ENCODE results near the gene ADCY9. TPM values are rescaled to one million over a fixed set of nuclear protein-coding genes. Genes with fewer than 3 reads are reported as not detected.
A peak's percentile ranks its signal among the peaks of the same experiment; 100 is the strongest.

ADCY9 gene
- total RNA-seq, 8 experiments from 2014 or later = 4.9 to 17.4 (median 9.4) TPM

DNA sequence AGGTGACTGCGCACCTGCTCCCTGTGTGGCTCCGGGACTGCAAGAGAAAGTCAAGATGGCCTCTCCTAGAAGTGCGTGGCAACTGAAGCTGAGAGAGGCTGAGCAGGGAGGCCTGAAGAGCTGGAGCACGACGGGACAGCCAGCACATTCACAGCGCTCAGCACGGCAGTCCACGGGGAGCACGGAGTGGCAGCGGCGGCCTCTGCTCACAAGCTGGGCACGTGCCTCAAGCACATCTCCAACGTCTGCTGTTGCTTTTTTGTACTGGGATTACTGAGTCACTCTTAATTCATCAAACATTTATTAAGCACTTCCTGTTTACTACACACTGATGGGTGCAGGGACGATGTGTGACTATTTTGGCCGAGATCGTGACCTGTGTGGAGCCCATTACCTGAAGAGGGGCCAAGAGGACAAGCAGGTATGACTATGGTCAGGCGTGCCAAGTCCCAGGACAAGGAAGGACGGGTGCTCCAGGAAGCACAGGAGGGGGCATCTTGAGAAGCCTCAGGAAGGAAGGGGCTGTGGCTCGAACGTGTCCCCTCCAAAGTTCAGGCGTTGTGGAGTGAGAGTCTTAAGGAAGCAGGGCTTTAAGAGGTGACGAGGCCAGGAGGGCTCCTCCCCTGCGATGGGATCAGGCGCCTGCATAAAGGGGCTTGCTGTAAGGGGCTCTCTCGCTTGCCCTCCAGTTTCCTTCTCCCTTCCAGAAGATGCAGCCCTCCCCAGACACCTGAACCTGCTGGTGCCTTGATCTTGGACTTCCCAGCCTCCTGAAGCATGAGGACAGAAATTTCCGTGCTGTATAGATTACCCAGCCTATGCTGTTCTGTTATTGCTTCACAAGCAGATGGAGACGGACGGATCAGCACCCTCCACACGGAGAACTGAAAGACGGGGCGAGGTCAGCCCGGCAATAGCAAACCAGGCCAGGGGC, 105.8 kb downstream of the ADCY9 start:
- in situ Hi-C loops (cut with MboI; ENCODE audit: low pct_unique_long_range_greater_than_20kb in 2 of 9, low sequenced_read_pairs in 9 of 9, unreplicated experiment in 9 of 9) = loop anchor here in 1 of 9 experiments (25.0 kb wide), 1 partner anchor 102 kb away; the partner anchor contains the start of gene ADCY9

DNA sequence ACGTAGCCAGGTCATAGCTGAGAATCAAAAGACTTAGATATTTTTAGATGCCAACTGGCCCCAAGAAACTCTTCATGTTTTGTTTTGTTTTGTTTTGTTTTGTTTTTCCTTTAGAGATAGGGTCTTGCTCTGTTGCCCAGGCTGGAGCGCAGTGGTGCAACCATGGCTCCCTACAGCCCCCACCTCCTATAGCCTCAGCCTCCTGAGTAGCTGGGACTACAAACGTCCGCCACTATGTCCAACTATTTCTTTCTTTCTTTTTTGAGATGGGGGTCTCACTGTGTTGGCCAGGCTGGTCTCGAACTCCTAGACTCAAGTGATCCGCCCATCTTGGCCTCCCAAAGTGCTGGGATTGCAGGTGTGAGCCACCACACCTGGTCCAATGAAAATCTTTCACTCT, 107.1 kb downstream of the ADCY9 start:
- Histone ChIP-seq H3K27ac (no peak overlapping the region), H3K4me1 (replicated peaks in 1 of 2) (no peaks in the 10 kb centered on the region), H3K4me3 (no peak overlapping the region)
- in situ Hi-C loops (cut with MboI; ENCODE audit: low pct_unique_long_range_greater_than_20kb in 2 of 9, low sequenced_read_pairs in 9 of 9, unreplicated experiment in 9 of 9) = loop anchor here in 1 of 9 experiments (25.0 kb wide), 1 partner anchor 103 kb away; the partner anchor contains the start of gene ADCY9
- ATAC-seq (replicated peaks in 6 of 8) = no peak
- WGBS, 10 experiments = 80 to 100% (median 95%) methylated on average over 1 to 4 of the region's 6 CpGs; no CpG with 5 or more reads in 2 of the 10 experiments

More for the DNA sequence above, 105.8 kb downstream of the ADCY9 start:
- Histone ChIP-seq H3K4me3 (no peak overlapping the region), H3K4me1 (replicated peaks in 1 of 2) (peaks cover 0 to under 1% of the 10 kb centered on the region in 2 donors), H3K27ac (no peak overlapping the region)
- 47 to 96% (median 88%) methylated on average over 1 to 12 of the region's 32 CpGs; no CpG with 5 or more reads in 2 of the 10 experiments for WGBS, 10 experiments
- ATAC-seq (replicated peaks in 6 of 8) = no peak

DNA sequence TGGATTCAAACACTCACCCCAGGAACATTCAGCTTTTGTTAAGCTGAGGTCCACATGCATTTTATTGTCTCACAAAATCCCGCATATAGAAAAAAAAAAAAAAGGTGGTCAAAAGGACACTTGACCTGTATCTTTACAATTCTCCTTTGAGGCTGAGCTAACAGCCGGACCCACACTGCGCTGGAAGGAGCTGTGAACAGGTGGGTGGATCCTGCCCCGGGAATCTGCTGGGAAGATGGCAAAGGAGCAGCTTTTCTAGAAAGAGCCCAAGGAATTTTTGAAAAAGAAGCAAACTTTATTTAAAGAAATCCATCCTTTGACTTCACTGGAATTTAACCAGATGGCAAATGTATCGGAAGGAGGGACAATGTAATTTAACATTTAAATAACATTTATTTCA, 108.1 kb downstream of the ADCY9 start:
- no peak for ATAC-seq (replicated peaks in 6 of 8)
- no peaks in the 10 kb centered on the region for H3K4me1 ChIP-seq (replicated peaks in 1 of 2)
- H3K4me3 ChIP-seq = no peak overlapping the region
- WGBS, 10 experiments = 40 to 100% (median 80%) methylated on average over 1 to 5 of the region's 5 CpGs; no CpG with 5 or more reads in 3 of the 10 experiments
- in situ Hi-C loops (cut with MboI; ENCODE audit: low pct_unique_long_range_greater_than_20kb in 2 of 9, low sequenced_read_pairs in 9 of 9, unreplicated experiment in 9 of 9) = loop anchor here in 1 of 9 experiments (25.0 kb wide), 1 partner anchor 104 kb away; the partner anchor contains the start of gene ADCY9
- no peak overlapping the region for H3K27ac ChIP-seq

DNA sequence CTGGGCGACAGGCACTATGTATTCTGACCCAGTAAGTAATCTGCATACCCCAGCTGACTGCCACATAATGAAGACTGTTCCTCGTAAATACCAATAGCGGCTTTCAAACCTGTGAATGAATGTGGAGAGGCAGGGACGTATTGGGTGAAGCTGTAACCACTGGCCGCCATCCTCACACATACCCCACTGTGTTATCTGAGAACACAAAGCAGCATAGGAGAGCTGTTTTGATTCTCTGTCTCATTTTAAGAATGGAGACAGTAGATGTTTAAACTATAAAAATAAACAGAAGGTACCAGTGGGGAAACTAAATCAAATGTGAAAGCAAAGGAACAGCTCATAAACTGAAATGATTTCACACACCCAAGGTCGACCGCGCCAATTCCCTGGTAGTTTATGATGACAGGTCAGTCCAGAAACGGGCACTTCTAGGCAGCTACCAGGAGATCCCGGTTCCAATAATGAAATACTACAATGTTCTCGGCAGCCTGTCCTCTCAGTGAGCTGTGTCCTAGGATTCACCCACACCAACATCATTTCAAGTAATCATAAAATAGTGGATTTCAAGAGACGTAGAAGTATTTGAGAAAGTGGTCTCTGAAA, 109.7 kb downstream of the ADCY9 start:
- in situ Hi-C loops (cut with MboI; ENCODE audit: low pct_unique_long_range_greater_than_20kb in 2 of 9, low sequenced_read_pairs in 9 of 9, unreplicated experiment in 9 of 9) = loop anchor here in 1 of 9 experiments (25.0 kb wide), 1 partner anchor 106 kb away; the partner anchor contains the start of gene ADCY9
- Histone ChIP-seq H3K27ac (no peak overlapping the region), H3K4me3 (no peak overlapping the region), H3K4me1 (replicated peaks in 1 of 2) (no peaks in the 10 kb centered on the region)
- WGBS, 10 experiments = 65 to 100% (median 81%) methylated on average over 3 to 10 of the region's 12 CpGs; no CpG with 5 or more reads in 1 of the 10 experiments
- ATAC-seq (replicated peaks in 6 of 8) = peak in 3 of 8 experiments; percentile 33 to 87 (median 45)

DNA sequence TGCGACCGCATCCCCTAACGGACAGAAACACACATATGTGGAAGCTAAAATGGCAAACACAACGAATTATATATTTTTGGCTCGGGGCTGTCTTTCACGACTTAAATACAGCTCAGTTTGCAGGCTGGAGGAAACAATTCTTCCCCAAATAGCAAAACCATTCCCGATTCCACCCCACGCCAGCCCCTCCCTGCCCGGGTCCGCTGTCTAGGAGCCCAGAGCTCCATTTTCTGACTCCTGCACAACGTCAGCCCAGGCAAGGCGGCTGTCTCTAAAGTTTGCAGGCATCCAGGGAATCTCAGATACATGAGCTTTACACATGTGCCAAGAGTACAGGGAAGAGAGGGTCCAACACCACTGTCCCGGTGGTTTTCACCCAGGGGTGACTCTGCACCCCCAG, 110.5 kb downstream of the ADCY9 start:
- WGBS, 10 experiments = 60 to 100% (median 90%) methylated on average over 1 to 8 of the region's 13 CpGs; no CpG with 5 or more reads in 4 of the 10 experiments
- in situ Hi-C loops (cut with MboI; ENCODE audit: low pct_unique_long_range_greater_than_20kb in 2 of 9, low sequenced_read_pairs in 9 of 9, unreplicated experiment in 9 of 9) = loop anchor here in 1 of 9 experiments (25.0 kb wide), 1 partner anchor 107 kb away; the partner anchor contains the start of gene ADCY9
- Histone ChIP-seq H3K27ac (no peak overlapping the region), H3K4me3 (no peak overlapping the region), H3K4me1 (replicated peaks in 1 of 2) (no peaks in the 10 kb centered on the region)
- ATAC-seq (replicated peaks in 6 of 8) = no peak

DNA sequence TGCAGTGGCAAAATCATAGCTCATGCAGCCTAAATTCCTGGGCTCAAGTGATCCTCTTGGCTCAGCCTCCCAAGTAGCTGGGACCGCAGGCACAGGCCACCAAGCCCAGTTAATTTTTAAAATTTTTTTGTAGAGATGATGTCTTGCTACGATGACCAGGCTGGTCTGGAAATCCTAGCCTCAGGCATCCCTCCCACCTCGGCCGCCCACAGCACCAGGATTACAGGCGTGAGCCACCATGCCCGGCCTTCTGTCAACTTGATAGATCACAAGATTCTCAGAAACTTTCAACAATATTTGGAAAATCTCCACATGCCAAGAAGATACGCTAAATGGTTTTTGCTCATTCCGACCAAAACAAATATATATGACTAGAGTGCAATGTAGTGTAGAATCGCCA, 111.0 kb downstream of the ADCY9 start:
- Histone ChIP-seq H3K4me1 (replicated peaks in 1 of 2) (no peaks in the 10 kb centered on the region), H3K27ac (no peak overlapping the region), H3K4me3 (no peak overlapping the region)
- no peak for ATAC-seq (replicated peaks in 6 of 8)
- 86 to 100% (median 94%) methylated on average over 1 to 8 of the region's 9 CpGs; no CpG with 5 or more reads in 2 of the 10 experiments for WGBS, 10 experiments
- in situ Hi-C loops (cut with MboI; ENCODE audit: low pct_unique_long_range_greater_than_20kb in 2 of 9, low sequenced_read_pairs in 9 of 9, unreplicated experiment in 9 of 9) = loop anchor here in 1 of 9 experiments (25.0 kb wide), 1 partner anchor 107 kb away; the partner anchor contains the start of gene ADCY9

DNA sequence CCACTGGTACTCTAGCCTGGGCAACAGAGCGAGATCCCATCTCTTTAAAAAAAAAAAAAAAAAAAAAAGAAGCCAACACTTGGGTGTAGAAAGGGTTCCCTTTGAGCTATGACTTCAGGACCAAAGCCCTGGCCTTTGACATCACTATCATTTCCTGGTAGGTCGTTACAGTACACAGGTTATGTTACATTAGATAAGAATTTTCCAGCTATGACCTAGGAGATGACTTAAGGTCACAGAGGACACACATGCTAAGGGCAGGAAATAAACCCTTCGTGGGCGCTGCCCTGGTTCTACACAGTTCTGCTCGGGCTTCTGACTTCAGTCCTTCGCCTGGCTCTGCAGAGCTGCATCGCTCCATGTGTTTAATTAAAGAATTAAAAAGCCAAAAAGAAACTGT, 112.0 kb downstream of the ADCY9 start:
- Histone ChIP-seq H3K4me1 (replicated peaks in 1 of 2) (peaks cover 9% of the 10 kb centered on the region in 2 donors), H3K4me3 (no peak overlapping the region), H3K27ac (no peak overlapping the region)
- ATAC-seq (replicated peaks in 6 of 8) = no peak
- in situ Hi-C loops (cut with MboI; ENCODE audit: low pct_unique_long_range_greater_than_20kb in 2 of 9, low sequenced_read_pairs in 9 of 9, unreplicated experiment in 9 of 9) = loop anchor here in 1 of 9 experiments (25.0 kb wide), 1 partner anchor 108 kb away; the partner anchor contains the start of gene ADCY9
- WGBS, 10 experiments = 71 to 100% (median 96%) methylated on average over 1 to 7 of the region's 7 CpGs; no CpG with 5 or more reads in 4 of the 10 experiments

DNA sequence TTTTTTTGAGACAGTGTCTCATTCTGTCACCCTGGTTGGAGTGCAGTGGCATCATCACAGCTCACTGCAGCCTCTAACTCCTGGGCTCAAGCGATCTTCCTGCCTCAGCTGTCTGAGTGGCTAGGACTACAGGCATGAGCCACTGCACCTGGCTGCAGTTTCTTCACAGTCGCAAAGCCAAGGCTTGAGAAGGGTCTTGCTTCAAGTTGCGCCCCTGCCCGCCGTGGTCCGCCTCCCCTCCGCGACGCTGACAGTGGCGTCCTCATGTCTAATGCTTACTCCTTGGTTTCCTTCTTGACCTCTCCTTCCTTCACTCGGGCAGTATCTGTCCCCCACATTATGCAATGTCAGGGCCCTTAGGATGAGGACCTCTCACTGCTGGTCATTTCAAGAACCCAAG, 112.7 kb downstream of the ADCY9 start:
- in situ Hi-C loops (cut with MboI; ENCODE audit: low pct_unique_long_range_greater_than_20kb in 2 of 9, low sequenced_read_pairs in 9 of 9, unreplicated experiment in 9 of 9) = loop anchor here in 1 of 9 experiments (25.0 kb wide), 1 partner anchor 109 kb away; the partner anchor contains the start of gene ADCY9
- no peak for ATAC-seq (replicated peaks in 6 of 8)
- Histone ChIP-seq H3K27ac (no peak overlapping the region), H3K4me1 (replicated peaks in 1 of 2) (peaks cover 15% of the 10 kb centered on the region in 2 donors), H3K4me3 (no peak overlapping the region)
- 65 to 100% (median 95%) methylated on average over 1 to 11 of the region's 11 CpGs; no CpG with 5 or more reads in 2 of the 10 experiments for WGBS, 10 experiments

DNA sequence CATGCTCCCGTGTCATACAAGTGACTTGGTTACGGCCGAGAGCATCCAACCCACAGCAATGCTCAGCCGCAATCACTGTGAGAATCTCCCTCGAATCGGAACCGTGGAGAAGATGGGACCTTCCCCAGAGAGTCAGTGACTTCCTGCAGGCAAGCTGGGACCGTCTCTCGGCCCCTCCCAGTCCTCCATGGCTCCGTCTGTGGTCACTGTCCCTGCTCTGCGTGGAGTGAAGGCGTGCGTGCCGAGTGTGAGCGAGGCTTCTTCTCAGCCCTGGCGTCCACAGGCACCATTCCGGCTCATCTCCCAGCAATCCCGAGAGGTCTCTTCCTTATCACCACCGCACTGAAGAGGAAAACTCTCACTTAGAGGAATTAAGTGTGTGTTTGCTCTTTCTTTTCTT, 113.1 kb downstream of the ADCY9 start:
- H3K4me3 ChIP-seq = no peak overlapping the region
- H3K4me1 ChIP-seq (replicated peaks in 1 of 2) = peaks cover 15% of the 10 kb centered on the region in 2 donors
- ATAC-seq (replicated peaks in 6 of 8) = no peak
- in situ Hi-C loops (cut with MboI; ENCODE audit: low pct_unique_long_range_greater_than_20kb in 2 of 9, low sequenced_read_pairs in 9 of 9, unreplicated experiment in 9 of 9) = loop anchor here in 1 of 9 experiments (25.0 kb wide), 1 partner anchor 109 kb away; the partner anchor contains the start of gene ADCY9
- WGBS, 10 experiments = 80 to 100% (median 83%) methylated on average over 1 to 5 of the region's 19 CpGs; no CpG with 5 or more reads in 6 of the 10 experiments
- H3K27ac ChIP-seq = no peak overlapping the region

DNA sequence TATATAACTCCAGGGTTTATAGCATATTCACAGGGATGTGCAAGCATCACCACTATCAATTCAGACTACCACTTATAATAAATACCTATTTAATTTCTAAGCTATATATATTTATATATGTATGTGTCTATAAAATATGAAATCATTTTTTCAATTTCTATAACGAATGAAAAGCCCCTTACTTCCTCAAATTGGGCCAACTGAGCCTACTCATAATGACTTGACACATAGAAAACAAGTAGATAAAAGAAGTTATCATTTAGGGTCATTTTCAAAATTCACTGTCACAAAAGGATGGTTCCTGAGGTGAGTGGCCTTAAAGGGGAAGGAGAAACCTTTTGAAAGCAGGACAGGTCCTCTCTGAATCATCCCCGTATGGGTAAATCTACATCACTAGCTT, 114.1 kb downstream of the ADCY9 start:
- H3K4me1 ChIP-seq (replicated peaks in 1 of 2) = peaks cover 15% of the 10 kb centered on the region in 2 donors
- in situ Hi-C loops (cut with MboI; ENCODE audit: low pct_unique_long_range_greater_than_20kb in 2 of 9, low sequenced_read_pairs in 9 of 9, unreplicated experiment in 9 of 9) = loop anchor here in 1 of 9 experiments (25.0 kb wide), 1 partner anchor 110 kb away; the partner anchor contains the start of gene ADCY9
- no peak overlapping the region for H3K27ac ChIP-seq
- 75 to 100% (median 97%) methylated on average over 1 to 2 of the region's 2 CpGs; no CpG with 5 or more reads in 2 of the 10 experiments for WGBS, 10 experiments
- ATAC-seq (replicated peaks in 6 of 8) = no peak
- no peak overlapping the region for H3K4me3 ChIP-seq

DNA sequence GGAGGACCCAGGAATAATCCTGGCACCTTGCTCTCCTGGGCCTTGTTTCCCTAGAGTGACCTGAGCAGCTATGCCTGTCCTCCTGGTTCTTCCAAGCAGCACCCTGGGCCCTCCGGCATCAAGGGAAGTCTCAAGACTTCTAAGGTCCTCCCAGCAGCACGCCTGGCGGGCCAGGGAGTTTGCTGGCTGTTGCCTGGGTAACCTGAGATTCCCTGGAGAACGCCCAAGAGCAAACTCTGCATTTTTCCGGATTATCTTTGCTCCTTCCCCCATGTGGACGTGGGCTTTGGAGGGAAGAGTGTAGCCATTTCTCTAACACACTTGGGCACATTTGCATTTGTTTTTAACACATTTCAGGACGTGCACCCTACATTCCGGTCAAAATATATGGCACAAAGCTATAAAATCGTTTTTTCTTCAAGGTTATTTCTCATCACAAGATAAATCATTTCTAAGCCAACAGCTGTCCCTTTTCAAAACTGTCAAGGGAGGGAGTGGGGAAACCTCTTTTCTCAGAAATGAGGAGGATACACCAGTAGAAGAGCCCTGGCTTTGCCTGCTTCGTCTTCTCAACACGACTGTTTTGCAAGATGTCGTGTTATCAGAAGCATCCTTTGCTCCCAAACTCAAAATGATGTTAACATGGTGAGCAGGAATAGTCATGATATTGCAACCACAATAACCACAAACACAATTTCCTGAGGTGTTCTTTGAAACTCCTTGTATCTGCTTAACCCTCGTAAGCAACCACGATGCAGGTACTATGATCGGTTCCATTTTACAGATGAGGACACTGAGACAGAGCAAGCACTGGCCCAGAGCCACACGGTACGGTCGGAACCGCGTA, 116.5 kb downstream of the ADCY9 start:
- ATAC-seq (replicated peaks in 6 of 8) = peak; percentile 86 to 98 (median 92)
- 25 to 93% (median 56%) methylated on average over 1 to 11 of the region's 20 CpGs for WGBS, 10 experiments
- no peak overlapping the region for H3K27ac ChIP-seq
- in situ Hi-C loops (cut with MboI; ENCODE audit: low pct_unique_long_range_greater_than_20kb in 2 of 9, low sequenced_read_pairs in 9 of 9, unreplicated experiment in 9 of 9) = loop anchor here in 1 of 9 experiments (25.0 kb wide), 1 partner anchor 113 kb away; the partner anchor contains the start of gene ADCY9
- peaks cover 15% of the 10 kb centered on the region in 2 donors for H3K4me1 ChIP-seq (replicated peaks in 1 of 2)
- no peak overlapping the region for H3K4me3 ChIP-seq
